HepG2 (cell line): ENCODE data around the gene CPB2. TPM values are rescaled to one million over a fixed set of nuclear protein-coding genes. Genes with fewer than 3 reads are reported as not detected.

Experiments
- ATAC-seq: fragments of 200-7000 bp; cut with Tn5 transposase; 3 replicates; pipeline ENCODE4 v1.9.1; 2020; ENCODE audit warnings: mild to moderate bottlenecking, moderate library complexity
- BruUV-seq: library from RNA; stranded (reverse); fragments of 400-500 nt; replicated peaks from 2 replicates; lab custom pipeline; 2021; lab: Mats Ljungman, UMichigan
- CTCF ChIA-PET: fragments of 300-600 bp; formaldehyde crosslinking; extraction: SDS; loops from one replicate; lab custom pipeline; 2021; ENCODE audit warnings: low total read pairs, inconsistent platforms, low intra/inter-chr PET ratio; lab: Yijun Ruan, JAX
- POLR2A ChIA-PET: fragments of 350-600 bp; sonication (Branson Sonifier 250); formaldehyde crosslinking; loops from one replicate; lab custom pipeline; 2020; ENCODE audit warnings: antibody characterized with exemption, inconsistent platforms; lab: Yijun Ruan, JAX
- DNase-seq: peaks from one replicate; pipeline ENCODE4 v3.0.0-alpha.2; 2015; ENCODE audit warnings: low spot score
- FAIRE-seq: peaks from 3 replicates; lab custom pipeline; 2011; peaks lifted over from hg19 to GRCh38; lab: Jason Lieb, UNC
- H2AFZ ChIP-seq: one replicate; pipeline ENCODE4 v1.6.1; 2011; ENCODE audit warnings: low read length, inconsistent platforms
- H3K27ac ChIP-seq: fragments of 300-600 bp; 3 replicates; pipeline ENCODE4 v1.8.0; 2011; ENCODE audit warnings: mixed run types, mild to moderate bottlenecking, mixed read lengths, low read length, inconsistent platforms; ENCODE audit not compliant: insufficient read depth; ENCODE audit errors: extremely low read length
- H3K27me3 ChIP-seq, 2 experiments: fragments of 200-600 bp in 1 of 2; 2 replicates in 1 of 2; 3 replicates in 1 of 2; pipeline versions ENCODE4 v1.6.0 to v1.8.0; 2011; ENCODE audit warnings: low read length in 2 of 2, mild to moderate bottlenecking in 2 of 2, moderate library complexity in 2 of 2, inconsistent platforms in 1 of 2; ENCODE audit not compliant: insufficient read depth in 2 of 2, control insufficient read depth in 1 of 2
- H3K36me3 ChIP-seq, 2 experiments: fragments of 200-600 bp in 1 of 2; replicated peaks in 1 of 2; 2 replicates in 1 of 2; 3 replicates in 1 of 2; pipeline versions ENCODE4 v1.5.1 to v1.8.0; 2011; ENCODE audit warnings: low read length in 2 of 2, inconsistent platforms in 1 of 2; ENCODE audit not compliant: insufficient read depth in 2 of 2, control insufficient read depth in 1 of 2
- H3K4me1 ChIP-seq: 2 replicates; pipeline ENCODE4 v1.5.1; 2012; ENCODE audit warnings: low read length, inconsistent platforms; ENCODE audit not compliant: insufficient read depth
- H3K4me2 ChIP-seq: 2 replicates; pipeline ENCODE4 v1.6.0; 2011; ENCODE audit warnings: low read depth, low read length, inconsistent platforms
- H3K4me3 ChIP-seq, 3 experiments: fragments of 200-600 bp in 1 of 3; sonication (generic), shearing (Covaris generic) in 1 of 3; replicated peaks in 1 of 3; 2 replicates each; pipeline ENCODE4 v1.5.1; 2011 to 2016; ENCODE audit warnings: low read length in 3 of 3, inconsistent platforms in 2 of 3, low read depth in 2 of 3, mild to moderate bottlenecking in 2 of 3, control low read depth in 1 of 3, mixed read lengths in 1 of 3; ENCODE audit not compliant: insufficient read depth in 1 of 3
- H3K79me2 ChIP-seq: one replicate; pipeline ENCODE4 v1.6.1; 2011; ENCODE audit warnings: low read length, inconsistent platforms; ENCODE audit not compliant: insufficient read depth
- H3K9ac ChIP-seq: 2 replicates; pipeline ENCODE4 v1.6.0; 2011; ENCODE audit warnings: mild to moderate bottlenecking, low read depth, low read length, inconsistent platforms; ENCODE audit not compliant: insufficient read depth
- H3K9me3 ChIP-seq: 2 replicates; pipeline ENCODE4 v1.5.1; 2012; ENCODE audit warnings: mild to moderate bottlenecking, low read length
- H4K20me1 ChIP-seq: 2 replicates; pipeline ENCODE4 v1.6.0; 2011; ENCODE audit warnings: inconsistent platforms, mild to moderate bottlenecking, low read length, moderate library complexity; ENCODE audit not compliant: insufficient read depth
- CBFB ChIP-seq: sonication (generic); formaldehyde crosslinking; IDR thresholded peaks from 2 replicates; pipeline ENCODE4 v1.4.0; 2020; ENCODE audit warnings: missing genetic modification reagents
- CREB1 ChIP-seq, 2 experiments: fragments of 450-650 bp in 1 of 2; IDR thresholded peaks; 2 replicates each; pipeline ENCODE4 v1.6.1; 2016 to 2017; ENCODE audit warnings: control low read depth in 1 of 2, mild to moderate bottlenecking in 1 of 2, missing compliant biosample characterization in 1 of 2, missing genetic modification characterization in 1 of 2
- FOXA1 ChIP-seq, 2 experiments: fragments of 450-650 bp in 1 of 2; sonication (generic) in 1 of 2; formaldehyde crosslinking in 1 of 2; IDR thresholded peaks; 2 replicates each; pipeline versions ENCODE4 v1.4.0 to v1.6.1; 2016 to 2020; ENCODE audit warnings: missing genetic modification reagents in 1 of 2
- GZF1 ChIP-seq: sonication (generic); formaldehyde crosslinking; IDR thresholded peaks from 2 replicates; pipeline ENCODE4 v1.5.1; 2020; ENCODE audit warnings: mild to moderate bottlenecking, missing genetic modification reagents
- KLF11 ChIP-seq: IDR thresholded peaks from 2 replicates; pipeline ENCODE4 v1.6.1; 2016; ENCODE audit warnings: missing compliant biosample characterization
- NR2C2 ChIP-seq: sonication (generic); formaldehyde crosslinking; IDR thresholded peaks from 2 replicates; pipeline ENCODE4 v1.4.0; 2020; ENCODE audit warnings: missing genetic modification reagents, mild to moderate bottlenecking, moderate library complexity, borderline replicate concordance
- ONECUT2 ChIP-seq: sonication (generic); formaldehyde crosslinking; IDR thresholded peaks from 2 replicates; pipeline ENCODE4 v1.4.0; 2020; ENCODE audit warnings: missing genetic modification reagents
- RORA ChIP-seq: sonication (generic); formaldehyde crosslinking; IDR thresholded peaks from 2 replicates; pipeline ENCODE4 v1.5.0; 2020; ENCODE audit warnings: mild to moderate bottlenecking, missing genetic modification reagents, moderate library complexity
- SKI ChIP-seq: fragments of 450-650 bp; IDR thresholded peaks from one replicate; pipeline ENCODE4 v1.6.1; 2018; ENCODE audit warnings: mild to moderate bottlenecking; ENCODE audit not compliant: partially characterized antibody
- ZNF512B ChIP-seq: sonication (generic); formaldehyde crosslinking; IDR thresholded peaks from 2 replicates; pipeline ENCODE4 v1.5.1; 2020; ENCODE audit warnings: missing genetic modification reagents, mild to moderate bottlenecking, borderline replicate concordance
- ZNF607 ChIP-seq: sonication (generic); formaldehyde crosslinking; IDR thresholded peaks from 2 replicates; pipeline ENCODE4 v1.5.1; 2020; ENCODE audit warnings: missing genetic modification reagents, mild to moderate bottlenecking, borderline replicate concordance
- WGBS: methylation state at CpG from one replicate; pipeline ENCODE4 v1.1.6; 2017; ENCODE audit warnings: low lambda C conversion rate; 5-methylcytosine and 5-hydroxymethylcytosine counted together
- in situ Hi-C: cut with HindIII; loops from 2 replicates; pipeline ENCODE4 v1.10.0; 2017; ENCODE audit warnings: low pct_unique_long_range_greater_than_20kb; ENCODE audit not compliant: extremely low pct_ligation_motif_present
- intact Hi-C: fragments of 100-400 bp; cut with micrococcal nuclease; formaldehyde crosslinking; loops from one replicate; pipeline ENCODE4 v1.10.0; 2022; ENCODE audit not compliant: unreplicated experiment
- polyA plus RNA-seq, 8 experiments: library from polyadenylated mRNA; depleted of rRNA in 3 of 8; stranded (reverse) in 7 of 8; unstranded in 1 of 8; fragments of >200 nt; fragmentation: Illumina TruSeq in 4 of 8; extraction: Trizol in 4 of 8; gene quantifications; 2 replicates each; pipeline versions ENCODE4 v1.2.1 to v1.2.3, GENCODE V29; 2011 to 2016; ENCODE audit warnings: low read depth in 4 of 8, missing spikeins in 1 of 8, mixed read lengths in 1 of 8; ENCODE audit not compliant: insufficient read depth in 1 of 8
- total RNA-seq, 5 experiments: library from RNA; depleted of rRNA; stranded (reverse); fragments of >200 nt; fragmentation: Illumina TruSeq; extraction: Trizol; gene quantifications; 2 replicates each; pipeline ENCODE4 v1.2.3, GENCODE V29; 2016; ENCODE audit warnings: low read depth in 1 of 5
- TF ChIP-seq, protein P1 (sequence below): sonication (generic); formaldehyde crosslinking; IDR thresholded peaks from 2 replicates; pipeline ENCODE4 v1.4.0; 2020; ENCODE audit warnings: missing genetic modification reagents

The CPB2 gene
- total and polyA plus RNA-seq, 2 of the 13 experiments (the other 11 are each of a cell fraction or from before 2014, with no cell fraction given) = 125 to 140 TPM

GRCh38 chr13:46145950-46146349 is 41.1 kb upstream of the CPB2 start (continued):
- TF ChIP-seq, protein P1, sequence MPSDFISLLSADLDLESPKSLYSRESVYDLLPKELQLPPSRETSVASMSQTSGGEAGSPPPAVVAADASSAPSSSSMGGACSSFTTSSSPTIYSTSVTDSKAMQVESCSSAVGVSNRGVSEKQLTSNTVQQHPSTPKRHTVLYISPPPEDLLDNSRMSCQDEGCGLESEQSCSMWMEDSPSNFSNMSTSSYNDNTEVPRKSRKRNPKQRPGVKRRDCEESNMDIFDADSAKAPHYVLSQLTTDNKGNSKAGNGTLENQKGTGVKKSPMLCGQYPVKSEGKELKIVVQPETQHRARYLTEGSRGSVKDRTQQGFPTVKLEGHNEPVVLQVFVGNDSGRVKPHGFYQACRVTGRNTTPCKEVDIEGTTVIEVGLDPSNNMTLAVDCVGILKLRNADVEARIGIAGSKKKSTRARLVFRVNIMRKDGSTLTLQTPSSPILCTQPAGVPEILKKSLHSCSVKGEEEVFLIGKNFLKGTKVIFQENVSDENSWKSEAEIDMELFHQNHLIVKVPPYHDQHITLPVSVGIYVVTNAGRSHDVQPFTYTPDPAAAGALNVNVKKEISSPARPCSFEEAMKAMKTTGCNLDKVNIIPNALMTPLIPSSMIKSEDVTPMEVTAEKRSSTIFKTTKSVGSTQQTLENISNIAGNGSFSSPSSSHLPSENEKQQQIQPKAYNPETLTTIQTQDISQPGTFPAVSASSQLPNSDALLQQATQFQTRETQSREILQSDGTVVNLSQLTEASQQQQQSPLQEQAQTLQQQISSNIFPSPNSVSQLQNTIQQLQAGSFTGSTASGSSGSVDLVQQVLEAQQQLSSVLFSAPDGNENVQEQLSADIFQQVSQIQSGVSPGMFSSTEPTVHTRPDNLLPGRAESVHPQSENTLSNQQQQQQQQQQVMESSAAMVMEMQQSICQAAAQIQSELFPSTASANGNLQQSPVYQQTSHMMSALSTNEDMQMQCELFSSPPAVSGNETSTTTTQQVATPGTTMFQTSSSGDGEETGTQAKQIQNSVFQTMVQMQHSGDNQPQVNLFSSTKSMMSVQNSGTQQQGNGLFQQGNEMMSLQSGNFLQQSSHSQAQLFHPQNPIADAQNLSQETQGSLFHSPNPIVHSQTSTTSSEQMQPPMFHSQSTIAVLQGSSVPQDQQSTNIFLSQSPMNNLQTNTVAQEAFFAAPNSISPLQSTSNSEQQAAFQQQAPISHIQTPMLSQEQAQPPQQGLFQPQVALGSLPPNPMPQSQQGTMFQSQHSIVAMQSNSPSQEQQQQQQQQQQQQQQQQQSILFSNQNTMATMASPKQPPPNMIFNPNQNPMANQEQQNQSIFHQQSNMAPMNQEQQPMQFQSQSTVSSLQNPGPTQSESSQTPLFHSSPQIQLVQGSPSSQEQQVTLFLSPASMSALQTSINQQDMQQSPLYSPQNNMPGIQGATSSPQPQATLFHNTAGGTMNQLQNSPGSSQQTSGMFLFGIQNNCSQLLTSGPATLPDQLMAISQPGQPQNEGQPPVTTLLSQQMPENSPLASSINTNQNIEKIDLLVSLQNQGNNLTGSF (CRISPR knock-in tag) = no peak
- TF ChIP-seq ZNF607 (CRISPR knock-in tag) = no peak
- no peak for TF ChIP-seq KLF11
- no peak for TF ChIP-seq SKI

DNA sequence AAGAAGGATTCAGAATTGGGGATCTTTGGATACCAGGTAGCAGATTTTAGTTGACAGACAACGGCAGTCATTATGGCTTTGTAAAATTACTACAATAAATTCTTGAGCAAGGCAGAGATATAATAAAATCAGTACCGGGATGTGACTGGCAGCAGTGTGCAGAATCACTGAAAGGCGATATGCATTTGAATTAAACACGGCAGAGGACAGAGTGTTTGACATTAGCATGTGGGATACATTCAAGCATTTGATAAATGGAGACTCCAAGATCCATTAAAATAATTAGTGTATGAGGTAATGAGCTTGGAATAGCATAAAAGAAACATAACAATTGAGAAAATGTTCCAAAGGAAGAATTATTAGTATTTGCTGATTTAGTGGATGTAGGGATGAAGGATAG is 40.3 kb upstream of the CPB2 start:
- no TSS peak for BruUV-seq
- 100% methylated on average over 4 of the region's 4 CpGs for WGBS

More for the DNA sequence above, 40.3 kb upstream of the CPB2 start:
- FAIRE-seq = no peak
- ATAC-seq = no peak
- in situ Hi-C loops = loop anchor here (10.0 kb wide), 1 partner anchor 540 kb away; no protein-coding TSS in a partner anchor
- Histone ChIP-seq H3K4me1 (peaks cover 64% of the 10 kb centered on the region), H3K27ac (no peak overlapping the region), H3K9me3 (no peaks in the 10 kb centered on the region), H3K79me2 (no peaks in the 10 kb centered on the region), H4K20me1 (no peaks in the 10 kb centered on the region), H3K4me3 (no peak overlapping the region), H3K27me3 (no peaks in the 10 kb centered on the region), H3K4me2 (no peak overlapping the region), H3K36me3 (no peaks in the 10 kb centered on the region), H2AFZ (no peak overlapping the region), H3K9ac (no peak overlapping the region)
- intact Hi-C loops = no loop called here
- no peak for TF ChIP-seq ONECUT2 (CRISPR knock-in tag)
- TF ChIP-seq CREB1 (IDR thresholded peaks at IDR 0.05) = no peak
- TF ChIP-seq CREB1 (CRISPR knock-in tag; IDR thresholded peaks at IDR 0.05) = no peak
- TF ChIP-seq NR2C2 (CRISPR knock-in tag) = no peak
- TF ChIP-seq CBFB = no peak
- TF ChIP-seq GZF1 (CRISPR knock-in tag) = no peak
- TF ChIP-seq RORA (CRISPR knock-in tag) = no peak
- TF ChIP-seq FOXA1 (IDR thresholded peaks at IDR 0.05) = no peak
- TF ChIP-seq FOXA1 (CRISPR knock-in tag; IDR thresholded peaks at IDR 0.05) = no peak
- TF ChIP-seq ZNF512B = no peak
- POLR2A ChIA-PET = interaction anchor here (1.1 kb wide), 1 partner anchor 10 kb away, joined by 4 read pairs; no protein-coding TSS in a partner anchor
- no peak for DNase-seq
- CTCF ChIA-PET = interaction anchor here (1.2 kb wide), 1 partner anchor 19 kb away, joined by 4 read pairs; no protein-coding TSS in a partner anchor
